SW 1271 (cell line): ENCODE measurements around the gene SGCD.

Experiments used
- DNase-seq, 2 experiments: peaks; one replicate each; lab custom pipeline; 2025; lab: John Stamatoyannopoulos, UW

The SGCD gene

DNA sequence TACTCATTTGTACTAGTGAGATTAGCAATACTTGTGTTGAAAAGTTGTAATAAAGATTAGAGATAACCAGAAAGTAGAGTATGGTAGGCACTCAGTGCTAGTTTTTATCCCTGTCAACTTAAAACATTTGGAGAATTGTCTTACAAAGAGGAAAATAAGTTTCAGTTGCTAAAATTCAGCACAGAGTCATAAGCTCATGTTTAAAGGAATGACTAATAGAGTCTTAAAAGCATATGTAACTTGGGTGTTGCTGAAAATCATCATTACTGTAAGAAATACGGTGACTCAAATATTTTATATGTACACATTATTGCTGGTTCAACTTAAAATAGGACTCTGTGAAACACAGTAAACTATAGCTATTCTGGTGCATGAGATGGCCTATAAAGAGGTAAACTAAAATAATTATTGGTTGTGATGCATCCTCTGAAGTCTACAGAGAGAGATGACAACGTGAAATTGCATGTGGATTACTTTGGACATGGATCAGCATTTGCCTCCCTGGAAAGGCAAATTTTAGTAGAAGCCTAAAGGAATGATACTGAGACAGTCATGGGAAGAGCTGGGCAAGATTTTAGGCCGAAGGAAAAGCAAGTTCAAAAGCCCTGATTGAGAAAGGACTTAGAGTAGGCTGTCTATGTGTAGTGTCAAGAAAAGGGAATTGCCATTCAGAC lies 34.6 kb downstream of the SGCD start:
- no peak for DNase-seq

DNA sequence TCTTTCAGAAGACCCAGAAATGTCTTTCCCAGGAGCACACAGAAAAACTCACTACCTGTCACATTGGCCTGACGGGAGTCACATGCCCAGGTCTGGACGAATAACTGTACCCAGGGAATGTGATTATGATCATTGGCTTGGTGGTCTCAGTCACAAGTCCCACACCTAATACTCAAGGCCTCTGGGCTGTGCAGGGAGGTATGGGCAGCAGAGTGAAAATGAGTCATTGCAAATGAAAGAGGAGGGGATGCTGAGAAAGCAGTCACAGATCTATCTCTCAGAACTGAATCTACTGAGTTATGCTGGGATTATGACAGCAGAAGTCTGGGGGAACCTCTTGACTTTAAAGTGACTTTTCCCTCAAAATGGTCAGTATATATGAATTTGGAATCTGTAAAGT lies 36.9 kb downstream of the SGCD start:
- DNase-seq, result no peak

DNA sequence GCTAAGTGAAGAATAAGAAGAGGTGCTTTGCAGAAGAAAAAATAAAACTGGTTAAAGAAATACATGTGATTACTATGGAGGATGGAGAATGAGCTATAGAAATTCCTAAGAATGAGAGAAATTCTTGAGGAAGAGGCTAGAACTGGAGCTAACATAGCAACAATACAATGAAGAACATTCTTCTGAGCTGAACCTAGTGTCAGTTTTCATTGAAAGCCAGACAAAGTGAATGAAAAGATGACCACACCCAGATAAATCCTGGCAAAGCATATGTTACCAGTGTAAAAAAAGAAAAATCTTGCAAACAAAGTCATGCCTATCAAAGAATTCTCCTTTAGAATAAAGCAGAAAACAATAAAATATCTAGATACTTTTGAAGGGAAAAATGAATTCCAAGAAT lies 39.6 kb downstream of the SGCD start:
- DNase-seq, result no peak

DNA sequence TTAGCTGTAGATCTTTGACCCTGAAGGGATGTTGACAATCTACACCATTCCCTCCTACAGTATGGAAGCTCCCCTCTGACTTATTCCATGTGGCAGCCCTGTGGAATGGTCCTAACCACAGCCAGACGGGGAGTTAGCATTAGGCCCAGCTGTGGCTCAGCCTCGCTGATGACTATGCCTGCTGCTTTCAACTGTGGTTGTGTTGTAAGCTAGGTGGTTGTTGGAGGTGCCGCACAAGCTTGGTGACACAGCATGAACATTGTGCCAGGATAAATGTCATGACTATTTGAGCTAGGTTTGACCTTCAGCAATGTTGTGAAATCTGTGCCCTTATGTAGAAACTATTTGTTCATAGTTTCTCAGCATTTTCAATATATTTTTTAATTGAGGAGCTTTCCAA lies 40.6 kb downstream of the SGCD start:
- DNase-seq, result no peak

DNA sequence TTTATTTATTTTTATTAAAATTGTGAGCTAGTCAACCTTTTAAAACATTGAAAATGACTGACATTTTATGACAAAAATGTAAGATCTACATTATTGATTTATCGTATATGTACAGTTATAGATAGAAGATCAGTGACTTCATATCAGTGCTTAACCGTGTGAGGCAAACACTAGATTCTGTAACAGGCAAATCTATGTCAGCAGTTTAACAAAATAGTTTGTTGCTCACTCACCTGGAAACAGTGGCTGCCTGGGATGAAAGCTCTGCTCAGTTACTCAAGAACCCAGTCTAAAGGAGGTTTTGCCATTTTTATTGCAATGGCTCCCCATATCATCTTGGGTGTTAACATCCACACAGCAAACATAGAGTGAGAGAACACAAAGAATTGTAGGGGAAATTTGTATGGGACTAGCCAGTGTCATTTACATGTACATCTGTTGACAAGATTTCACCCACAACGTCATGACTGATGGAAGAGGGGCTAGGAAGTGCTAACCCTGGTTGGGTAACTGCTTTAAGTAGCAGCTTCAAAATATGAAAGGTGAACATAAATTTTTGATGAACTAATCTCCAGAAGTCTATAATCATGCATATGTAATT lies 49.0 kb downstream of the SGCD start:
- DNase-seq, result no peak

DNA sequence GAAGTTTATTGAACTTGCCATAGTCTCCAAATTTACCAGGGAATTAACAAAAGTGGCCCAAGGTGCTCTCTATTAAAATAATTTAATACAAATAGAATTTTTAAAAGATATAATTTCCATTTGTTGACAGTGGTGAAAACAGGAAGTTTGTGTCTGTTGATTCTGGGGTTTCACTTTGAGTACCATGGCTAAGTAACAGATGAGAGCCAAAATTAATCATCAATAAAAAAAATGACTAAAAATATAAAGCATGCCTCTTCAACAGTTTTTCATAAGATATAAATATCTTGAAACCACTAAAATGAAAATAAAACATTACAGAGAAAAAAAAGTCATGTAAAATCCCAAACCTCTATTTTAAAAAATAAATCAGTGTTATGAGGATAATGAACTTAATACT lies 49.8 kb downstream of the SGCD start:
- DNase-seq, result no peak

DNA sequence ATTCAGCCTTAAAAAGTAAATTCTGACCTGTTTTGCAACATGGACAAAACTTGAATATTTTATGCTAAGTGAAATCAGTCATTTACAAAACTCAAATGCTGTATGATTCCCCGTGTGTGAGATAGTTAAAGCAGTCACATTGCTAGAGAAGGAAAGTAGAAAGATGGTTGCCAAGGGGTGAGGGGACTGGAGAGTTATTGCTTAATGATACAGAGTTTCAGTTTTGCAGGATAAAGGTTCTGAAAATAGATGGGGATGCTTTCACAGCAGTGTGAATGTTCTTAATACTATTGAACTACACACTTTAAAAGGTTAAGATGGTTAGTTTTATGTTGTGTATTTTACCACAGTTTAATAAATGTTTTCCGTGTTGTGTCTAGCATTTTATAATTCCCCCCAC lies 51.2 kb downstream of the SGCD start:
- DNase-seq, result no peak

DNA sequence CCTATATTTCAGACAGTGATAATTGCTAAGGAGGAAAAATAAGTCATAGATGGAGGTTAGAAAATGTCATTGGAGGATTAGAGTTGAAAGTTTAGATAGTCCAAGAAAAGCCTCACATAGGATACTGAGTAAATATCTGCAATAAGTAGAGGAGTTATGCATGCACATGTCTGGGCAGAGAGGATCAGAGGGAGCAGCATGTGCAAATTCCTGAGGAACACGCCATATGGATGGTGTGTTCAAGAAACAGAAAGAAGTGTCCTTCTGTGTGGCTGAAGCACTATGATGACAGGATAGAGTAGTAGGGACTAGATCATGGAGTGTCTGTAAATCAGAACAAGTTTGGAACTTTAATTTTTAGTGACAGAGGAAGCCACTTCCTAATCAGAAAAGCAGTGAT lies 52.2 kb downstream of the SGCD start:
- DNase-seq, result no peak

DNA sequence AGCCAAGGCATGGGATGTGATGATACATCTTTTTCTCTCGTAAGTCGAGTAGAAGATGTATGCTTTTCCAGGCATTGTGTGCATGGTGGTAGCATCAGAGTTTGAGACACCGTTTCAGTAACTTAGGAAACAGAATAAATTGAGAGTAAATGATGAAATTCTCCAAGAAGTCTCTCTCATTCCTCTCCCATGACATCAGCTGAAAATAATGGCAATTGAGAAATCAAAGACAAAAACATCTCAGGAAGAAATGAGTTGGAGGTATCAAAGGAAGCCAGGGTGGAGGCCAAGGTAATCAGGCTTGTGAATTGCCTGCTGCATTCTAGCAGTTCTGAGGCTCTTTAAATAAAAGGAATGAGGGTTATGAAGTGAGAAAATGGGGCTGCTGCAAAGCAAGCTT lies 53.9 kb downstream of the SGCD start:
- DNase-seq, result no peak

DNA sequence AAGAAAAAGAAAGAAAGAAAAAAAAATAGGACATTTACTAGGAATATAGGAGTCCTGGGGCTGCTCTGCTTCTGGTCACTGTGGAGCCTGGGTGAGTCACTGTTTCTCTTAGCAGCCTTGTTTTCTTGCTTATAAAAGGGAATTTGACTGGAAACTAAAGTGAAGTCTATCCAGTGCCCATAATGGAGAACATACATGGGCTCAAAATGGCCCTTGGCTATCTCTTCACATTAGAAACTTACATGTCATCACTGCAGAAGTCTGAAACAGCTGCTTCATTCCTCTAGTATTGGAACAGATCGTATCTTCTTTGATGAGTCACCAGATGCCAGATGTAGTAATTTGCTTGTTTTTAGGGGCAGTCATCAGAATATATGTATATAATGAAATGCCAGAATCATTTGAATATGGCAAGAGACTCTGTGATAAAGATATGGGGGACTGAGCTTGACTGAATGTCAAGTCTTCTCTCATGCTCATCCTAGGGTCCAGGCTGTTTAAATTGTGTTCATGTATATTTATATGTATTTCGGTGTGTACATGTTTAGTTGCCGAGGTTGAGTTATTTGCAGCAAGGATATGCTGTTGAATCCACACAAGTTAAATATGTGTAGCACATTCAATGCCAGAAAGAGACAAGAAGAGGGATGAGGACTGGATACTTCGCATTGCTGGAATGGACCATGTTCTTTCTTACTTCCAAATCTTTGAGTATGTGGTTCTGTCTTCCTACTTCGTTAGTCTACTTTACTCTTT lies 56.7 kb downstream of the SGCD start:
- no peak for DNase-seq

DNA sequence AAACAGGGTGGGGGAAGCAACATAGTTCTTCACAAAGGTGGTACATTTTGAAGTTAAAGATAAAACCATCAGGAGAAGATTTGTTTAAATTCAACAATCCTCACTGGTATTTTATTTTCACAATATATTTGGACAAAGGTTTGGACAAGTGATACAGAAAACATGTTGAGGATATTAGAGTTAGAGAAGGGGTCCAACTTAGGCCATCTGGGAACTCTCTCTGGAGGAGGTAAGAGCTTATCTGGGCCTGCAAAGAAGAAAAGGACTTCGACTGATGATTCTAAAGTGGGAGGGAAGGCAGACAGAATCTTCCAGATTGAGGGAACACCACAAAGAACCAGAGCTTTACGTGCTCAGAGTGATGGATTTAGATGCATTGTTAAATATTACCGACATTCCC lies 58.5 kb downstream of the SGCD start:
- no peak for DNase-seq

DNA sequence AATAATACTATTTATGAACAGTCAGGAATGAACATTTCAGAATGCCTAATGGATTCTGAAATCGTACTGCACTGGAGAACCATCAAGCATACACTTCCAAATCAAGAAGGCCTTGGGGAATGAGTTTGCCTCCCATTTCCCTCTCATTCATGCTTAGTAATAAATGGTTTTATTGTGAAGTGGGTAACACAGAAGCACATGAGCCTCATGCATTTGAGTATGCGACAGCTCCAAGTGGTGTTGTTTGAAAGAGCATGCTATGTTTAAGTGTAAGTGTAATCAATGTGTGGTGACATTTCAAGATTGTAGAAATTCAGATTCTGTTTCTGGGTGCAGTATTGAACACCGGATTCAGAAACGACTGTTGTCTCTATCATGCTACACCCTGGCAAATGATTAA lies 60.0 kb downstream of the SGCD start:
- no peak for DNase-seq

DNA sequence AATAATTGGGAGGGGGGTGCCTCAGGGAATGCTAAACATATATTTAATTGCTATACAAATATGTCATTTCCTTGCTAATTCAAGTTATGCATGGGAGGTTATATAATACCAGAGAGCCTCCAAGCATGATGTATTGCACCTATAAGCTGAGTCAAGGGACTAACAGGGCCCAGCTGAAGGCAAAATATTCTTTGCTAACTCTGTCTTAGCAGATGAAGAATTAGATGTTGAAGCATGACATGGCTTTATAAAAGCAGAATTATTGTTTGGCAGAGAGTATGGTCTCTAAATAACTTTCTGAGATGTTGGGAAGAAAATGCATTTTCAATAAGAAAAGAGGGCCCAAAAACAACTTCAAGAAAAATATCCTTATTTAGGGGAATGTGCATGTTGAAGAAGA lies 60.4 kb downstream of the SGCD start:
- DNase-seq, result no peak

DNA sequence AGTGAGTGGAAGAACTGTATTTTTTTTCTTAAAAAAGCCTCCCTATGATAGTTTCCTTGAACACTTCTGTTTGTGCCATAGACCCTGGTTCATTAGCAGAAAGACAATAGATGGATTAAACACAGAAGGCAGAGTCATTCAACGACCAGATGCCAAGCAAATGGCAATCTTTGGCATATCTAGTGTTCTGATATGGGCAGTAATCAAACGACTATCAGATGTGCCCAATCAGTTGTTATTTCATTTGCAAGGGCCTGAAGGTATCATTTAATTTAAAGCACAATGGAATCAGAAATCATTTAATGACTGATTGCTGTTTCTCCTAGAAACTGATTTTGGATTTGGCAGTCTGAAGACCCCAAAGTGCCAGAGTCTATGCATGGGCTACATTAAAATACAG lies 61.3 kb downstream of the SGCD start:
- no peak for DNase-seq

DNA sequence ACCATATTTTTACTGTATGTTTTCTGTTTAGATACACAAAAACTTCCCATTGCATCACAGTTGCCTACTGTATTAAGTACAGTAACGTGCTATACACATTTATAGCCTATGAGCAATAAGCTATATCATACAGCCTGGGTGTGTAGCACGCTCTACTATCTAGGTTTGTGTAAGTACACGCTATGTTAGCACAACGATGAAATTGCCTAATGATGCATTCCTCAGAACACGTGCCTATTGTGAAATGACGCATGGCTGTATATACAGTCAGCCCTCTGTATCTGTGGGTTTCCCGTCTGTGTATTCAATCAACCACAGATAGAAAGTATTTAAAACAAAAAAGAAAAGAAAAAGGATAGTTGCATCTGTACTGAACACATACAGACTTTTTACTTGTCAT lies 64.2 kb downstream of the SGCD start:
- DNase-seq, result no peak

DNA sequence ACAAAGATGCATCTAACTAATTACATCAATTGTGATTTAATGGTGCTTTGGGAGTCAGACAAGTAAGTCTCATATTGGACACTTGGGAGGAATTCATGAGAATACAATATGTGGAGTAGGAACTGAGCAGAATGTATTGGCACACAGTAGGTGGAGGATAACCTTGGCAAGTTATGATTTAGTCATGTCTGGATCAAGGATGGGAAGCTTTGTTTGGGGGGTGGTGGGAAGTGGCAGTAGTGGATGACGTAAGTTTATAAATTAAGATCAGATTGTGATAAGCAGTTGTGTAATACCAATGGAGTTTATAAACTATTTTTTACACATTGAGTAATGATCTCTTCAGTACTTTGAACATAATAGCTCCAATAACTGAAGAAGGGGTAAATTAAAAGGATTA lies 67.0 kb downstream of the SGCD start:
- no peak for DNase-seq

DNA sequence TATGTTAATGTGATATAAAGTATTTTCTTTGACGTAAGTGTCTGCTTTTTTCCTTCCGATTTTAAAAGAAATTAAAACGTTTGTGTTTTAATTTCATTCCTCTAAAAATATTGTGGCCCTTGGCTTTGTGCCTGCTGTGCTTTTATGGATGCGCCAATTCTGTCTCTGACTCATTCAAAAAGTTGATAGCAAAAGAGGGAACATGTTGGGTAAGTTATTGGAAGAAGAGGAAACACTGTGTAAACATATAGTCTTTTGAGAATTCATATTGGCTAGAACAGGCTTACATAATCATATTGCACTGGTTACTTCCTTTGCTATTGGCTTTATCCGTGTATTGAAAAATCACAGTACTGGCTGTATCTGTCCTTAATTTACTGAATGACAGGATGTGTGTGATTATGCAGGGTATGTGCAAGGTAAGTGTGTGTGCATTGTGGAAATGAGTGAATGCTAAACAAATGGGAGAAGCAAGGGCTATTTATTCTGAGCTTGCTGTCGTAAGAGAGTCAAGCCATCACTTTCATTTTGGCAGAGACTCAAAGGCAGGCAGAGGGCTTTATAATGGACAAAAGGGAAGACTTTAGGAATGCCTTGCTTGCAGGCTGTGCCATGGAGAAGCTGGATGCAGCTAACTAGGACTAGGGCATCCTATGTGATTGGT lies 67.8 kb downstream of the SGCD start:
- no peak for DNase-seq

DNA sequence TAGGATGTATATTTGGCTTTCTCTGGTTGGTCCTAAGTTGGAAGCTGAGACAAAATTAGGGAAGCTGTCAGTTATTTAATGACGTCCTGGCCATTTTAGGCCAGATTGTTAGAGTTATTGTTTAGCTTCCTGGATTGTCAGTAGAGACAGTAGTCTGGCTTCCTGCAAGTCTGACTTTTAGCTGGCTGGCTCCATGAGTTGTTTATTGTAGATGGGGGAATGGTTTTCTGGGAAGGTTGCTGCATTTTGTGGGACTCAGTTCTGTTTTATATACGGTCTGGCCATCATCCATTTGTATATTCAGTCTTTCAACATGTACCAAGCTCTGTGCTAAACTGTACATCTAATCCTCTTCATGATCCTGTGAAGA lies 68.3 kb downstream of the SGCD start:
- DNase-seq, result no peak

DNA sequence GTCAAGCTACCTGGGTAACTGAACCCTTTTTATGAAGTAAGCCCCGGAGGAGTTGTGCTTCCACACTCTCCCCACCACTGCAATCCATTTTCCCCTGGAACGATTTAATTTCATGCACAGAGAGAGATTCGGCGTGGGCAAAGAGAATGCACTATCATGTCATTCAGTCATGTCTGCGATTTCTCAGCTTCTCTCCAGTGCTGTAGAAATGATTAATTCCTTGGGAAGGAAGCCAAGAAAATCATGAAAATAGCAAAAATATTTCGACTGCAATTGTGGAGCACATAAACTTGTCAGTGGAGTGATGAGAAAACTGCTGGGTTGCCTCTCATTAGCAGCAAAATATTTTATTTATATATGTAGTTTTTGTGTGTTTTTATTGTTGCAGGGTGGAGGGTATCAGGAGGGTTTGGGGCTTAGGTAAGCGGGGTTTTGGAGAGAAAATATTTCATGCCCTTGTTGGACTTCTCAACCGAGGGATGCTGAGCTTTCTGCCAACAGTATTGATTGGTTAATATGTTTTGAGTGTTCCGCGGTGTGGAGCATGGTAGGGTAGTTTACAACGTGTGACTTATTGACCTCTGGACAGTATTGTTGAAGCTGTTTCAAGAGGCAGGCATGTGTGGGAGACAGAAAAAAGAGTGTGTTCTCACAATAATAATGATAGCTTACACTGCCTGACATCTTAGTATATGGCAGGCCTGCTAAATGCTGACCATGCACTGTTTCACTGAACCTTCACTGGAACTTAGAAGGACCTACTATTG lies 69.3 kb downstream of the SGCD start:
- no peak for DNase-seq

DNA sequence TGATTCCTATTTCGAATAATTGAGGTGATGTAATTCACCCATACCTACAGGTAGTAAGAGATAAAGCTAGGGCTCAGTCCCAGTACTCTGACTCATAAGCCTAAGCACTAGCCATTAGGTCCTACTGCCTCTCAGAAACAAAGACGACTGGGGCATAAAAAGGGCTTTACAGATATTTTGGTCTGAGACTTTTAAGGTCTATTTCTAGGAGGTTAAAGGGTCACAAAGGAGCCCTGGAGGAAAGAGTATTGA lies 69.8 kb downstream of the SGCD start:
- no peak for DNase-seq

DNA sequence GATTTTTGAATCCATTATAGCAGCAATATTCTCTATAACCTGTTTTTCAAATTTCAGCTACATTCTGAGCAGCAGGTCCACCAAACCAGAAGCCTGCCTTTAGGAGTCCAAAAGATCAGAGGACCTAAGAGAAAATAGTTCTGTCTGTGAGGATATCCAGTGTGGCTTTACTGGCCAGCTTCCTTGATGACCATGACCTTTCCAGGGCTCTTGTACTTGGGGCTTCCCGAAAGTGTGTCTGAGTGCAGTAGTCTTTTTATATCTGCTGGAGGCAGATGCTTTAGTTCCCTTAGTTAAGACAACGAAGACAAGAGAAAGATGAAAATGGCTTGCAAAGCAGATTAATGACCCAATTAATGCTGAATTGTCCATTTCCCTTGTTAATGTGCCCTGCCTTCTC lies 72.4 kb downstream of the SGCD start:
- DNase-seq, result no peak

DNA sequence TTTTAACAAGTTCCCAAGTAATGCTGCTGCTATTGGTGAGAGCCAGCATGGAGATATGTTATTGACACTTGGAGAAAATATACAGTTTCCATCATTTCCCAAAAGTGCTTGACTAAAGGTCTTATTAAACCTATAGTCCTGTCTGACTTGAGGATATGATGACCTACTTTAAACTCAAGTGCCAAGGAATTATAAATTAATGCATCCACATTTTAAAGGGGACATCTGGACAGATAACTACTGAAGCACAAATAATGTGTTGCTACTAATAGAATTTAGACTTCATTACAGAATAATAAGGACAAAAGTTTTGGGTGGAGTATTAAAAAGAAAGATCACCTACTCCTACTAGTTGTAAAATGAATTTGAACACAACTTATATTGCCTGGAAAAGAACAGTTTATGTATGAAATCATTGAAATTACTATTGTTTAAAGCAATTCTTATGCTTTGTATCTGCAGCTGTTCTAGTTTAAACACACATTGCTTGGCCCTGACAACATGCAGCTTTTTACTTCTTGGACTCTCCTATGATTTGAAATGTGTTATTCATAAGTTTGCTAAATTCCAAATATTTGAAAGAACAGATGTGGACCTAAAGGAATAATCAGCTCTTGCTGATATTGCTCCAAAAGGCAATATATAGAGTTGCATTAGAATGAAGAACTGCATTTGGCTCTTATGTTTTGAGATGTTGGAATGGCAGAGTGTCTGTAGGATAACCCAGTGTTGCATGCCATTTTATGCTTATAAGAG lies 73.4 kb downstream of the SGCD start:
- DNase-seq, result no peak
